Mesothelial cell of epicardium (in vitro differentiated cells): ENCODE results near the gene HSPA1A. TPM values are rescaled to one million over a fixed set of nuclear protein-coding genes. Genes with fewer than 3 reads are reported as not detected.

Source experiments
- DNase-seq, 2 experiments: peaks; one replicate each; pipeline ENCODE4 v3.0.0; 2021; ENCODE audit warnings: low spot score in 2 of 2; ENCODE audit not compliant: unreplicated experiment in 2 of 2
- H3K27ac Mint-ChIP-seq: 2 replicates; pipeline ENCODE4 v1.8.0; 2021; ENCODE audit warnings: mixed read lengths
- H3K27me3 Mint-ChIP-seq: 2 replicates; pipeline ENCODE4 v1.8.0; 2021; ENCODE audit warnings: low read depth, mixed read lengths
- H3K36me3 Mint-ChIP-seq: 2 replicates; pipeline ENCODE4 v1.8.0; 2021; ENCODE audit warnings: mixed read lengths
- H3K4me1 Mint-ChIP-seq: 2 replicates; pipeline ENCODE4 v1.8.0; 2021; ENCODE audit warnings: mixed read lengths
- H3K4me3 Mint-ChIP-seq: 2 replicates; pipeline ENCODE4 v1.8.0; 2021; ENCODE audit warnings: mild to moderate bottlenecking, moderate library complexity, mixed read lengths
- H3K9me3 Mint-ChIP-seq: 2 replicates; pipeline ENCODE4 v1.8.0; 2021; ENCODE audit warnings: mixed read lengths
- CTCF ChIP-seq: fragments of 200-600 bp; sonication (generic); IDR thresholded peaks from one replicate; pipeline ENCODE4 v1.5.0; 2021; ENCODE audit warnings: antibody characterized with exemption; ENCODE audit not compliant: unreplicated experiment
- total RNA-seq: library from RNA; stranded (reverse); gene quantifications from 3 replicates; pipeline ENCODE4 v1.2.1, GENCODE V29; 2021

Gene HSPA1A
- total RNA-seq, 1 donor from 2014 or later: 70.1 TPM

GRCh38 chr6:31769684-31770371, 45.5 kb upstream of the HSPA1A start:
- peak; percentile 37 for TF ChIP-seq CTCF
- Mint-ChIP-seq H3K9me3 (no peaks in the 10 kb centered on the region), H3K27ac (no peak overlapping the region), H3K27me3 (no peaks in the 10 kb centered on the region), H3K36me3 (no peaks in the 10 kb centered on the region), H3K4me1 (no peaks in the 10 kb centered on the region), H3K4me3 (no peak overlapping the region)
- DNase-seq: no peak

GRCh38 chr6:31770860-31771259, 44.5 kb upstream of the HSPA1A start:
- Mint-ChIP-seq H3K27me3 (no peaks in the 10 kb centered on the region), H3K9me3 (no peaks in the 10 kb centered on the region), H3K4me1 (peaks cover 3% of the 10 kb centered on the region), H3K4me3 (no peak overlapping the region), H3K36me3 (no peaks in the 10 kb centered on the region), H3K27ac (no peak overlapping the region)
- no peak for DNase-seq
- no peak for TF ChIP-seq CTCF

- no peaks in the 10 kb centered on the region for H3K9me3 Mint-ChIP-seq
- H3K4me3 Mint-ChIP-seq: no peak overlapping the region
- no peak overlapping the region for H3K27ac Mint-ChIP-seq
- DNase-seq: no peak
- H3K4me1 Mint-ChIP-seq: peaks cover 11% of the 10 kb centered on the region
- no peak for TF ChIP-seq CTCF
- no peaks in the 10 kb centered on the region for H3K36me3 Mint-ChIP-seq
- no peaks in the 10 kb centered on the region for H3K27me3 Mint-ChIP-seq
These were observed 43.4 kb upstream of the HSPA1A start for GRCh38 chr6:31771992-31772358.

GRCh38 chr6:31775184-31775583, 40.2 kb upstream of the HSPA1A start:
- no peaks in the 10 kb centered on the region for H3K36me3 Mint-ChIP-seq

GRCh38 chr6:31775633-31776484, 39.5 kb upstream of the HSPA1A start:
- Mint-ChIP-seq H3K27ac (peak overlapping the region; percentile 69), H3K27me3 (no peaks in the 10 kb centered on the region), H3K4me1 (peaks cover 12% of the 10 kb centered on the region), H3K36me3 (peaks cover 2% of the 10 kb centered on the region), H3K9me3 (no peaks in the 10 kb centered on the region), H3K4me3 (no peak overlapping the region)
- DNase-seq: no peak
- TF ChIP-seq CTCF: no peak

More at GRCh38 chr6:31775184-31775583, 40.2 kb upstream of the HSPA1A start:
- H3K4me1 Mint-ChIP-seq: peaks cover 12% of the 10 kb centered on the region
- no peak overlapping the region for H3K4me3 Mint-ChIP-seq
- no peaks in the 10 kb centered on the region for H3K9me3 Mint-ChIP-seq
- H3K27ac Mint-ChIP-seq: no peak overlapping the region
- TF ChIP-seq CTCF: no peak
- no peaks in the 10 kb centered on the region for H3K27me3 Mint-ChIP-seq
- no peak for DNase-seq
